Left lobe of liver (tissue), 2 donors: ENCODE data around the gene ANKRD40. TPM values are rescaled to one million over a fixed set of nuclear protein-coding genes. Genes with fewer than 3 reads are reported as not detected.
A peak's percentile ranks its signal among the peaks of the same experiment; 100 is the strongest.
"Not testable (repeated sequence)": the region's sequence is repeated elsewhere in the genome, so short reads cannot be mapped to it uniquely, and the experiment has no call there.

ENCODE experiments used
- ATAC-seq: fragments of 200-7000 bp; cut with Tn5 transposase; one replicate; pipeline ENCODE4 v1.9.1; 2020; ENCODE audit warnings: mild to moderate bottlenecking, moderate library complexity
- DNase-seq: peaks from one replicate; pipeline ENCODE4 v3.0.0-alpha.2; 2020; ENCODE audit warnings: low spot score
- total RNA-seq: library from RNA; stranded (reverse); gene quantifications from one replicate; pipeline ENCODE4 v1.2.1, GENCODE V29; 2021
- donor health status: DM: no; HTN: no; CAD: no; lungs with moderate emphysema.
- donor health status: DM: no; HTN: yes; CAD: no.

ANKRD40 gene
- total RNA-seq, 1 donor from 2014 or later, result 15.6 TPM

- no peak for DNase-seq
- no peak for ATAC-seq
Measured at GRCh38 chr17:50715471-50715870, 7.8 kb upstream of the ANKRD40 start.

DNA sequence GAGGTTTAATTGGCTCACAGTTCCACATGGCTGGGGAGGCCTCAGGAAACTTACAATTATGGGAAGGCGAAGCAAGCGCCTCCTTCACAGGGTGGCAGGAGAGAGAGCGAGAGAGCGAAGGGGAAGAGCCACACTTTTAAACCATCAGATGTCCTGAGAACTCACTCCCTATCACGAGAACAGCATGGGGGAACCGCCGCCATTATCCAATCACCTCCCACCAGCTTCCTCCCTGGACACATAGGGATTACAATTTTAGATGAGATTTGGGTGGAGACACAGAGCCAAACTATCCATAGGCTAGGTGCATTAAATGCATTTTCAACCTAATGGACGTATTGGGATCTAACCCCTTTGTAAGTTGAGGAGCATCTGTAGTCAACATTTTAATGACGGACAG lies 4.9 kb upstream of the ANKRD40 start:
- ATAC-seq (no peak), DNase-seq (no peak)

GRCh38 chr17:50710650-50711049 lies 2.9 kb upstream of the ANKRD40 start:
- DNase-seq, result no peak
- ATAC-seq, result no peak

- no peak for DNase-seq
- ATAC-seq, result no peak
Measured at GRCh38 chr17:50710025-50710424, 2.3 kb upstream of the ANKRD40 start.

- DNase-seq, ATAC-seq: not testable (repeated sequence)
Measured at GRCh38 chr17:50709053-50709452, 1.3 kb upstream of the ANKRD40 start.

- no peak for DNase-seq
- peak; percentile 8 for ATAC-seq
Measured at GRCh38 chr17:50708050-50709000, 611 bp upstream of the ANKRD40 start.

DNA sequence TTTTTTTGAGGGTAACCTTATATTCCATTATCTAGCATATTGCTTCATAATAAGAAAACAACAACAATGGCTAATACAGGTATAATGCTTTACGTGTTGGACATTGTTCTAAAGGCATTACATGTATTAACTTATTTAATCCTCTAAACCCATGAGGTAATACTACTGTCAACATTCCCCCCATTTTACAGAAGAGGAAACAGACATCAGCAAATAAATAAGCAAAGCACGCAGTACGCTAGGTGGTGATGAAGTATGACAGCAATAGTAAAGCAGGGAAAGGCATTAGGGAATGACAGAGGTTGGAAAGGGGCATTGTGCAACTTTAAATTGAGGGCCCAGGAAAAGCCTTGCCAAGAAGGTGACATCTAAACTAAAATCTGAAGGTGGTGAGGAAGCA lies 4.6 kb downstream of the ANKRD40 start:
- ATAC-seq (no peak), DNase-seq (no peak)

DNA sequence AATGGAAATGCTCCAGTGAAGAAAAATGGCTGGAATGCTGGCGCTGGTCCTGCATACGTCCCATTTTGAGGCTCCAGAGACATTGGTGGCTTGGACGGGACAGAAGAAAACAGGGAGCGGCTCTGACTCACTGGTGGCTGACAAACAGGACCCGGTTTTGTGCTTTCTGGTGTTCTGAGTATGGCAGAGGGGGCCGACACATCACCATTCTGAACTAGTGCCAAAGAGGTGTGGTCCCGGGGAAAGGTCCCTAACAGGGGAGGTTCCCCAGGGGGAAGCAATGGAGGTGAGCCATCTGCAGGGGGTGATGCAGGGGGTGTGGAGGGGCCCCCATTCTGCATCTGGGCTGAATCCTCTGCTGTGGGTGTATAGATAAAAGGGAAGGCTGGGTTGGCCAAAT lies 8.3 kb downstream of the ANKRD40 start:
- DNase-seq, result no peak

DNA sequence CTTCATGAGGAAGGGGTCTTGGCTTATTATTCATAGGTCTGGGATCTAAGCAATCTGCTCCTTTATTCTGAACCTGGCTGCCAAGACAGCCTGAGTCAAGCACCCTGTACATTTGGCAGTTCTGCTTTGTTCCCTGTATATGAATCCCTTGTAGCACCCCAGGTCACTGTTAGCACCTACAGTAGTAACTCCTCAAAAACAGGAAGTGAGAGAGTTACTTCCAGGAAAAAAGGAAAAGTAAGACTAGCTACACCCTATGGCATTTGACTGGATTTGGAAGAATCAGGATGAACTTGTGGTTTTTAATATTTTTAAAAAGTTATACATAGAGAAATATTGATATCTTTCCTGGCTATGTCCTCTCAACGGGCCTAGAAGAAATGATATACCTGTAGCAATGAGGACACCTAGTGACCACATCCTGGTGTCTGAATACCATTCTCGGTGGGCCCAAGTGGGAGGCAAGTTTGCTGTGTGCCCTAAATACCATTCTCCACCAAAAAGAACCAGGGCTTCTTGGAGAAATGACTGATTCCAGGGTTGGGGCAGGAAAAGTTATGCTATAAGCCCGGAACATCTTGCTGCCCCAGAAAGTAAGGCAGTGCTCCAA lies 9.9 kb downstream of the ANKRD40 start:
- DNase-seq (no peak), ATAC-seq (peak; percentile 41)

More for the DNA sequence above, 8.3 kb downstream of the ANKRD40 start:
- ATAC-seq, result no peak

DNA sequence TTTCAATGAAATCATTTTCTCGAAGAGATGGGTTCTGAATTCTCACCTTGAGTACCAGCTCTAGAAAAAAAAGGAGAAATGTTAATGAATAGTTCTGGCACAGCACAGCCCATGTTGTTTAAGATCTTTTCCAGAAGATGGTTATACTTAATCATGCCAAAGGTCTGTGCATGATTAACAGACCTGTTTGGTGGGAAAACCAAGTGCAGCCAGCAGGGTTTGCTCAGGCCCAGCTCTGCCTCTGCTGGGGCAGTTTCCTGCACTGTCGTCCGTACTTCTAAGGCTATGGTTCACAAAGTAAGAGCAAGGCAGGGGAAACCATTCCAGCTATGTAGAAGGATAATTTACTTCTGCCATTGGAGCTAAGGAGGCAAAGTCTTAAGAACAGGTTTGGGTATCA lies 10.7 kb downstream of the ANKRD40 start:
- DNase-seq (no peak), ATAC-seq (no peak)

DNA sequence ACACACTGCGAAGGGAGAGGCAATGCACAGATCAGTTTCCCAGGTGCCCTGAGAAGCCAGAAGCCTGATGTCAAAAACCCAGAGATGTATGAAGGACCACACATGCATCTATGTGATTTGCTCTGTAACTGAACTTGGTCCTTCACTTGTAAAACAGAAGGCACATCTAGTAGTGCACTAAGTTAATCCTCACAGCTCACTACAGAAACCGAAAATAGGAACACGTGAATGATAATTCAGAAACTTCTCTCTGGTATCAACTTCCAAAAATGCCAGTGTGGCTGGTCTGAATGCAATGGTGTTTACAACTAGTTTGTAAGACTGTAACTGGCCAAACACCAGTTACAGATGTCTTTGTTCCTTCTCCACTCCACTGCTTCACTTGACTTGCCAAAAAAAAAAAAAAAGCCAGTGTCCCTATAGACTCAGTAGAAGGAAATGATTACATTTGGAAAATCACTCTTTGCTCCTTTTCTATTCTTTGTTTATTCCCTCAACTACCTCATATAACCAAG lies 11.3 kb downstream of the ANKRD40 start:
- ATAC-seq, result no peak
- DNase-seq, result no peak

DNA sequence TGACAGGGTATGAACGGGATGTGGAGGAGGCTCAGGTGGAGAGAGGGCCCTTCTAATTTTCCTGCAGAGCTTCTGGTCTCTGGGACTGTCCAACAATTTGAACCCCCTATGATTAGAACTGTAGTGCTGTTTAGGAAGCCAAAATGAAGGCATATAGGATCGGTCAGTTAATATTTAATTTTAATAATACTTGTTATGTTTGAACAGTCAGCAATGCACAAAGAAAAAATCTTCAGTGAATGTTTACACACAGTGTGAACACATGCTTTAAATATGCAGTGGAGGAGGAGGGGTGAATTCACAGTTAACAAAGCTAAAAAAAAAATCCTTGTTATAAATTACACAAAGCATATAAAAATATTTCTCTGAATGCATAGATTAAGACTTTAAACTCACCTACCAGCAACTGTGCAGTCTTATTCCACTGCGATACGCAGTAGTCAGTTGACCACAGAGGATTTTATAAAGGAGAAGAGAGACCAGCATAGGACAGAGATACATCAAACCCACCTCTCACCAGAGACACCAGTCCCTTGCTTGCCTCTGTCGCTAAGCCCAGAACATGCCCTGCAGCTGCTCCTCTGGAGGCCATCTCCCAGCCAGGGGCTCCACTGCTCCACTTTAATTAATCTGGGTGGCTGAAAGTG lies 14.6 kb downstream of the ANKRD40 start:
- DNase-seq, result no peak
- no peak for ATAC-seq

- ATAC-seq, result no peak
- DNase-seq, result no peak
Measured at GRCh38 chr17:50692448-50693035, 15.2 kb downstream of the ANKRD40 start.

DNA sequence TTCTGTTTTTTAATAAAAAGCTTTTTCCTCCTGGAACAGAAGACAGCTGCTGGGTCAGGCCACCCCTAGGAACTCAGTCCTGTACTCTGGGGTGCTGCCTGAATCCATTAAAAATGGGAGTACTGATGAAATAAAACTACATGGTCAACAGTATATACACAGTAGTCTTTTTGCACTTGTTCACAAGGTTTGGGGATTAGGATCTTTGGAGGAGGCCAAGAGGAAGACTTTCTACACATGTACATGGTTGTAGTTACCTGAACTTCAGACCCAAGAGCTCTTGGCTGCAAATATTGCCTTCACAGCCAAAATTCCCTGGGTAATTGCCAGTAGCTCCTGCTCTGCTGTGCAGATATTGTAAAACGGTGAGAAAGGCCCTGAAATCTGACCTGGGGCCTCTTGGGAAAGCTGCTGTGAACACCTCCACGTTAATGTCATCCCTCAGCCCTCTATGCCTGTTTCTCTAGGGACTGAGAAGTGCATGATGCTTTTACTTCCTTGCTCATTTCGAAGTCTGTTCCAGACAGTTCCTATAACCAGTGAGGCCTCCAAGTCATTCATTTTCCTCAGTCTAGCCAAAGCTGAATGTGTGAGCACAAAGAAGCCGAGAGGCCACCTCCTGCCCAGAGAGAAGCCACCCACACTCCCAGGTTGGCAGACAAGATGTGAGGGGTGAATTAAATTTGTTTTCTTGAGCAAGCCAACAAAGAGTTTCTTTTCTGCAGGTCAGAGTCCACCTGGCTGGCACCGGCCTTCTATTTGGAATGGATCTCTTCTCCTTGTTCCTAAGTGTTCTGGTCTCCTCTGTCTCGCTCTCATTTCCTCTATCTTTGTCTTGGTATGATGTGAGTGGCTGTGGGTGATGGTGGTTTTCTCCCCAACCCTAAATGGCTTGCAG lies 15.9 kb downstream of the ANKRD40 start:
- peak; percentile 83 for DNase-seq
- ATAC-seq, result peak; percentile 38

DNA sequence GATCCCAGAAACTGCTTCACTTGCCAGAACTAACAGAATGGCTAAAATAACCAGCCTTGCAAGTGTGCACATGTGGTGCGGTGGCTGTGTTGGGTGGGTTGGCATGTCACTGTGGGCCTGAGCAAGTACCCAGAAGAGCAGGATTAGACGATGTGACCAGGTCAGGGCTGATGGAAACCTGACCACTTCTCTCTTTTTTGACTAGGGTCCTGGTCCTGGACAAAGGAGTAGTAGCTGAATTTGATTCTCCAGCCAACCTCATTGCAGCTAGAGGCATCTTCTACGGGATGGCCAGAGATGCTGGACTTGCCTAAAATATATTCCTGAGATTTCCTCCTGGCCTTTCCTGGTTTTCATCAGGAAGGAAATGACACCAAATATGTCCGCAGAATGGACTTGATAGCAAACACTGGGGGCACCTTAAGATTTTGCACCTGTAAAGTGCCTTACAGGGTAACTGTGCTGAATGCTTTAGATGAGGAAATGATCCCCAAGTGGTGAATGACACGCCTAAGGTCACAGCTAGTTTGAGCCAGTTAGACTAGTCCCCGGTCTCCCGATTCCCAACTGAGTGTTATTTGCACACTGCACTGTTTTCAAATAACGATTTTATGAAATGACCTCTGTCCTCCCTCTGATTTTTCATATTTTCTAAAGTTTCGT lies 16.7 kb downstream of the ANKRD40 start:
- ATAC-seq (peak; percentile 2), DNase-seq (no peak)

DNA sequence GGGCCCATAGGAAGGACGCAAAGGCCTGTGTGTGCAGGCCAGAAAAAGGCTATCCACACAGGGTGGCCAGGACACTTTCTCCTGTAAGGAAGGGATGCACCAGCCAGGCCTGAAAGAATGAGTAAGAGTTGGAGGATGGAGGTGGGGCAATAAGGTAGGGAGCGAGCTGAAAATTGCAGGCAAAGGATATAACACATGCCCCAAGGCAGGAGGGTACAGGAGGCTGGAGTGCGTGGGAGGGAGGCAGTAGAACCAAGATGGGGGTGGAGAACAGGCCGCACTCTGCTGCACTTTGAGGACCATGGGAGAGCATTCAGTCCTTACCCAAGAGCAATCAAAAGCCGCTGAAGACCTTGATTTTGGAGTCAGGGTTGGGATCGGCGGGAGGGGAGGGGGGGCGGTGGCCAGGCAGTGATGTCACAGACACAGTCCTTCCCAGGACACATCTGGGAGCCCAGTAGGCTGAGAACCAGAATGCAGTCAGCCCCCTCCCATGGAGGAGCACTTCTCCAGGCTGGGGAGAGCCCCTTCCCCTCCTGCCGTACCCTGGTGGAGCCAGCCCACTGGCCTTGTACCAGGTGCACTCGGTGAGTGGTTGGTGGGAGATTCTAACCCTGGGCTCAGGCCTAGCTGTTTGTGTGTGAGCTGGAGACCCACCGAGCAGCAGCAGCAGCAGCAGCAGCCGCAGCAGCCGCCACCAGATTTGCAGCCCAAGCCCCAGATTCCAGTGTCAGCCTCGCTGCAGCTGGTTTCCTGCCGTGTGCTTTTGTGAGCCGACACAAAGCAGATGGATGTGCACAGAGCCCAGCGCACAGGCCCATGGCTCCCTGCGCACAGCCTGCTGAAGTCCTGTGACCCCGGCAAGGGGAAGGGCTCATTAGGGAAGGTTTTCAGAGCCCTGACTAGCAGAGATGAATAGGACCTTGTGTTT lies 17.5 kb downstream of the ANKRD40 start:
- DNase-seq, result no peak

GRCh38 chr17:50689251-50689650 lies 18.5 kb downstream of the ANKRD40 start:
- ATAC-seq, result no peak
- no peak for DNase-seq

More for the DNA sequence above, 17.5 kb downstream of the ANKRD40 start:
- ATAC-seq, result no peak

- ATAC-seq (no peak), DNase-seq (no peak)
Measured at GRCh38 chr17:50688245-50688644, 19.5 kb downstream of the ANKRD40 start.
